ENCODE data around the gene BBOX1.
"Not testable (repeated sequence)": the region's sequence is repeated elsewhere in the genome, so short reads cannot be mapped to it uniquely, and the experiment has no call there.

Gene BBOX1

GRCh38 chr11:27166130-27166529 lies 125.5 kb downstream of the BBOX1 start:
- H3K4me3 ChIP-seq (ENCODE audit: low read depth, low read length), result no peak overlapping the region
- no peak for DNase-seq (ENCODE audit: low read depth)

GRCh38 chr11:27171376-27171958 lies 130.9 kb downstream of the BBOX1 start:
- no peak for DNase-seq (ENCODE audit: low read depth)
- no peak overlapping the region for H3K4me3 ChIP-seq (ENCODE audit: low read depth, low read length)

GRCh38 chr11:27173545-27173944 lies 132.9 kb downstream of the BBOX1 start:
- no peak overlapping the region for H3K4me3 ChIP-seq (ENCODE audit: low read depth, low read length)
- no peak for DNase-seq (ENCODE audit: low read depth)

- no peak for DNase-seq (ENCODE audit: low read depth)
- no peak overlapping the region for H3K4me3 ChIP-seq (ENCODE audit: low read depth, low read length)
Observed at GRCh38 chr11:27174021-27174420, 133.4 kb downstream of the BBOX1 start.

GRCh38 chr11:27174672-27175210 lies 134.1 kb downstream of the BBOX1 start:
- no peak for DNase-seq (ENCODE audit: low read depth)
- no peak overlapping the region for H3K4me3 ChIP-seq (ENCODE audit: low read depth, low read length)

- not testable (repeated sequence) for DNase-seq (ENCODE audit: low read depth)
Observed at GRCh38 chr11:27175562-27175961, 134.9 kb downstream of the BBOX1 start.

More at GRCh38 chr11:27175562-27175961, 134.9 kb downstream of the BBOX1 start:
- H3K4me3 ChIP-seq (ENCODE audit: low read depth, low read length), result not testable (repeated sequence)
